ACHN (cell line): Measurements from ENCODE around the gene TINAG.

Experiments used
- DNase-seq: peaks from one replicate; pipeline ENCODE4 v3.0.0-alpha.2; 2015
- in situ Hi-C: cut with HindIII; loops from 2 replicates; pipeline ENCODE4 v1.10.0; 2017; ENCODE audit warnings: low sequenced_read_pairs, low pct_ligation_motif_present, low pct_unique_long_range_greater_than_20kb

Gene TINAG

DNA sequence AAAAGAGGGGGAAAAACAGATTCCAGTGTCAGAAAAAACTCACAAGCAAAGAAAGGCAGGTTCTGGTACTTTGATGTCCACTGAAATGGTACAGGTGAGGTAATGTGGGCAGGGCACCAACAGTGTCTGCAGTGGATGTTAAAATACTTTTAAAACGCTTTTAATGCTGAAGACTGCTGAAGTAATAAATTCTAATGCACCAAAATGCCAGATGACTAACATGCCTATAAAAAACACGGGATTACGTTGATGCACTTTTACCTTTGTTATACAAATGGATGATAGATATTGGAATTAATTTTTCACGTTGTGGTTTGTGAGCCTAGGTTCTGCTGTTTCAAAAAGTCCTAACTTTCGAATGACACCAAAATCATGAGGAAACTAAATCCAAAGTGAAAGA is 83.3 kb downstream of the TINAG start:
- DNase-seq: no peak
- in situ Hi-C loops: no loop called here

DNA sequence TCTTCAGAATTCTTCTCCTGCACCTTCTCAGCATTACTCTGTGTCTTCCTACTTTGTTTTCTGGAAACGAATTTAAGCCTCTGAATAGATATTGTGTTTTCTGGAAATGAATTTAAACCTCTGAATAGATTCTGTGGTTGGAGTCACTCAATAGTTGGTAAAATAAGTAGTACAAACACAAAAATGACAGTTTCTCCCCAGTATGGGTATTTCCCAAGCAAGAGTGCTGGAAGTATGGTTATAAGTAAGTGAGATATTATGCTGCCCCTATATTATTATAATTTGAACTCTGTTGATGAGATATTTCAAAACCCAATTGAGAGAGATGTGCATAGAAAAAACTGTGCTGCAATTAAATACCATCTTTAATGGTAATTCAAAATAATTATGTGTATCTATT is 94.9 kb downstream of the TINAG start:
- no peak for DNase-seq
- in situ Hi-C loops: no loop called here

GRCh38 chr6:54404791-54405190 is 96.5 kb downstream of the TINAG start:
- in situ Hi-C loops: no loop called here
- DNase-seq: no peak

- in situ Hi-C loops: no loop called here
- no peak for DNase-seq
Observed at GRCh38 chr6:54411767-54412166, 103.5 kb downstream of the TINAG start.

DNA sequence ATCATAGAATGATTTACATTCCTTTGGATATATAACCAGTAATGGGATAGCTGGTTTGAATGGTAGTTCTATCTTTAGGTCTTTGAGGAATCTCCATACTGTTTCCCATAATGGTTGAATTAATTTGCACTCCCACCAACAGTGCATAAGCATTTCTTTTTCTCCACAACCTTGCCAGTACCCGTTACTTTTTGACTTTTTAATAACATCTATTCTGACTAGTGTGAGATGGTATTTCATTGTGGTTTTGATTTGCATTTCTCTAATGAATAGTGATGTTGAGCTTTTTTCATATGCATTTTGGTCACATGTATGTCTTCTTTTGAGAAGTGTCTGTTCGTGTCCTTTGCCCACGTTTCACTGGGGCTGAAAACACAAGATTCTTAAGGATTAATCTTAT is 107.3 kb downstream of the TINAG start:
- in situ Hi-C loops: no loop called here
- no peak for DNase-seq

DNA sequence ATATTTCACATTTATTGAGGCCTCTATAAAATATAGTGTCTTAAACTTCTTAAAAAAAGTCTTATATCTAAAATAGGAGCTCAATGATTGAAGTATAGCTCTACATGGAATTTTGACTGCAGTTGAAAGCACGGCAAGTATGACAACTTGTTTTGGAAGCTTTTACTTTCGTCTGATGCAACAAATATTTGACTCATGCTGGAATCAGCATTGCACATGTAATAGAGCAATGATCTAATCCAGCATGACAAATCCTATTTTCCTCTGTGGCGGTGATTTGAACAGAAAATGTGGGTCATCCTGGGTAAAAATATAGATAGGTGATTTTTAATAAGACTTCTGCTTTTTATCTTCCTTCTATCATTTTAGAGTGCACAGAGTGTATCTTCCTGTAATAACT is 111.6 kb downstream of the TINAG start:
- in situ Hi-C loops: no loop called here
- peak; percentile 76 for DNase-seq

GRCh38 chr6:54426995-54427394 is 118.8 kb downstream of the TINAG start:
- DNase-seq: no peak
- in situ Hi-C loops: no loop called here

DNA sequence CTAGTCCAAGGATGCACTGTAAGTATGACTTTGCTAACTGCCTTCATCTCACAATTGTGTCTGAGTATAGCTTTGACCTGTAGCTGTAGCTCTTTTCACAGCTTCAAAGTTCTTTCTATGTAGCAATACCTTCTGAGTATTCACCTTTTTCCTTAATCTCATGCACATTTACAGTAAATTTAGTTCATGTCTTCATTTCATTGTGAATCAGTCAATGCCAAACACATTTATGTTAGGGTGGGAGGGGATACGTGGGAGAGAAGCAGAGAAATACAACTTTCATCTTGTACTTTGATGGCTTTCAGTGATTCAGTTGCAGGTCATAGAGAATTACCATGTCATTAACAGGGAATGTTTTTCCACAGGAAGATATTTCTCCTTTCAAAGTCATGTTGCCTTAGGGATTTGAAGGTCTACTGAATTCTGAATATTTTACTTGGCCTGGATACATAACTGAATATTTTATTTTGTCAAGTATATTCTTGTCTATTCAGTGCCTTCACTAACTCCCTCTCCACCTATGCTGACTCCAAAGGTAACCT is 119.2 kb downstream of the TINAG start:
- DNase-seq: no peak
- in situ Hi-C loops: no loop called here

- in situ Hi-C loops: no loop called here
- DNase-seq: no peak
Observed at GRCh38 chr6:54428431-54428830, 120.2 kb downstream of the TINAG start.

- no peak for DNase-seq
- in situ Hi-C loops: no loop called here
Observed at GRCh38 chr6:54431466-54431865, 123.2 kb downstream of the TINAG start.
